WTC11 (cell line): ENCODE results near the gene PAFAH2. TPM values are rescaled to one million over a fixed set of nuclear protein-coding genes. Genes with fewer than 3 reads are reported as not detected.

Source experiments
- ATAC-seq: fragments of 200-7000 bp; cut with Tn5 transposase; 2 replicates; pipeline ENCODE4 v1.10.0; 2021; ENCODE audit warnings: mild to moderate bottlenecking, moderate library complexity
- CTCF ChIA-PET: fragments of 300-600 bp; sonication (Branson Sonifier 250); formaldehyde crosslinking; loops from one replicate; lab custom pipeline; 2021; ENCODE audit warnings: antibody characterized with exemption; lab: Charles Lee
- POLR2A ChIA-PET: fragments of 350-600 bp; sonication (Branson Sonifier 250); formaldehyde crosslinking; loops from one replicate; lab custom pipeline; 2021; ENCODE audit warnings: antibody characterized with exemption; lab: Charles Lee
- DNase-seq: peaks from one replicate; pipeline ENCODE4 v3.0.0; 2021; ENCODE audit warnings: low spot score
- H3K27ac Mint-ChIP-seq: 2 replicates; pipeline ENCODE4 v1.8.0; 2021; ENCODE audit warnings: mixed read lengths
- H3K27me3 Mint-ChIP-seq: 2 replicates; pipeline ENCODE4 v1.8.0; 2021; ENCODE audit warnings: low read depth, mild to moderate bottlenecking, moderate library complexity, mixed read lengths
- H3K36me3 Mint-ChIP-seq: 2 replicates; pipeline ENCODE4 v1.8.0; 2021; ENCODE audit warnings: mixed read lengths
- H3K4me1 Mint-ChIP-seq: 2 replicates; pipeline ENCODE4 v1.8.0; 2022; ENCODE audit warnings: mixed read lengths
- H3K4me3 Mint-ChIP-seq: 2 replicates; pipeline ENCODE4 v1.8.0; 2021; ENCODE audit warnings: mild to moderate bottlenecking, moderate library complexity, mixed read lengths
- H3K9me3 Mint-ChIP-seq: 2 replicates; pipeline ENCODE4 v1.8.0; 2021; ENCODE audit warnings: mixed read lengths
- ATF6 ChIP-seq: sonication (generic); formaldehyde crosslinking; IDR thresholded peaks from 2 replicates; pipeline ENCODE4 v1.8.1; 2023; ENCODE audit warnings: mild to moderate bottlenecking, missing genetic modification reagents
- HMGA2 ChIP-seq: fragments of 250-450 bp; sonication (Bioruptor Pico); IDR thresholded peaks from 2 replicates; pipeline ENCODE4 v1.4.0; 2021; ENCODE audit warnings: mild to moderate bottlenecking, moderate library complexity
- PRDM15 ChIP-seq: sonication (generic); formaldehyde crosslinking; IDR thresholded peaks from 2 replicates; pipeline ENCODE4 v1.8.0; 2022; ENCODE audit warnings: missing genetic modification reagents
- SMAD3 ChIP-seq: sonication (generic); formaldehyde crosslinking; IDR thresholded peaks from 2 replicates; pipeline ENCODE4 v1.8.0; 2022; ENCODE audit warnings: missing genetic modification reagents, mild to moderate bottlenecking, borderline replicate concordance
- TEAD1 ChIP-seq: sonication (generic); formaldehyde crosslinking; IDR thresholded peaks from 2 replicates; pipeline ENCODE4 v1.8.0; 2022; ENCODE audit warnings: mild to moderate bottlenecking, missing genetic modification reagents
- TEAD4 ChIP-seq: sonication (generic); formaldehyde crosslinking; IDR thresholded peaks from 2 replicates; pipeline ENCODE4 v1.8.0; 2022; ENCODE audit warnings: mild to moderate bottlenecking, missing genetic modification reagents
- USF1 ChIP-seq: sonication (generic); formaldehyde crosslinking; IDR thresholded peaks from 2 replicates; pipeline ENCODE4 v1.8.0; 2022; ENCODE audit warnings: mild to moderate bottlenecking, missing genetic modification reagents
- ZNF121 ChIP-seq: sonication (generic); formaldehyde crosslinking; IDR thresholded peaks from 2 replicates; pipeline ENCODE4 v1.8.0; 2023; ENCODE audit warnings: missing genetic modification reagents
- ZNF263 ChIP-seq: sonication (generic); formaldehyde crosslinking; IDR thresholded peaks from 2 replicates; pipeline ENCODE4 v1.8.1; 2022; ENCODE audit warnings: low read depth, mild to moderate bottlenecking, moderate library complexity, missing genetic modification reagents
- ZNF281 ChIP-seq: sonication (generic); formaldehyde crosslinking; IDR thresholded peaks from 2 replicates; pipeline ENCODE4 v1.8.0; 2023; ENCODE audit warnings: mild to moderate bottlenecking, missing genetic modification reagents
- ZNF671 ChIP-seq: fragments of 250-450 bp; sonication (Bioruptor Pico); IDR thresholded peaks from 2 replicates; pipeline ENCODE4 v1.8.0; 2021; ENCODE audit warnings: mild to moderate bottlenecking
- total RNA-seq: library from RNA; stranded (reverse); gene quantifications from 3 replicates; pipeline ENCODE4 v1.2.3, GENCODE V29; 2021
- TF ChIP-seq, protein P1 (sequence below): sonication (generic); formaldehyde crosslinking; conservative IDR thresholded peaks from 2 replicates; pipeline ENCODE4 v1.8.1; 2023; ENCODE audit warnings: mild to moderate bottlenecking, low read depth, missing genetic modification reagents, moderate library complexity
- TF ChIP-seq, protein P2 (sequence below): sonication (generic); formaldehyde crosslinking; IDR thresholded peaks from 2 replicates; pipeline ENCODE4 v1.8.0; 2023; ENCODE audit warnings: missing genetic modification reagents

Gene PAFAH2
- total RNA-seq, 1 experiment from 2014 or later = 11.5 TPM

DNA sequence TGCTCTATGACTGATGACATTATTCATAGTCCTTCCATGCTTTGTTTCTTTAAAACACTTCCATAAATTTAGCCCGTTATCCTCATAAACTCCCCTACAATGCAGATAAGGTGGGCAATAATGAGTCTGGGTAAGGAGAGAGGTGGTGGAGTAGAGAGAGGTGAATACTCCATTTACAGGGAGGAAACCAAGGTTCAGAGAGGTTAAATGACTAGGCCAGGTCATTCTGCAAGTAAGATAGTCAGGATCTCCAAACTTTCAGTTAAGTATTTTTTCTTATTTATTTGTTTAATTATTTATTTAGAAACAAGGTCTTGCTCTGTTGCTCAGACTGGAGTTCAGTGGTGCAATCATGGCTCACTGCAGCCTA lies 26.1 kb downstream of the PAFAH2 start (continued):
- no peak for TF ChIP-seq ATF6 (CRISPR knock-in tag)
- TF ChIP-seq, all 79 proteins: peak for 0

- H3K4me3 Mint-ChIP-seq = no peak overlapping the region
- H3K27ac Mint-ChIP-seq = no peak overlapping the region
- ChIA-PET CTCF (interaction anchor here (0.5 to 1.8 kb wide), 9 partner anchors 14 to 298 kb away, joined by 3 to 12 read pairs (median 3); partner anchors contain the start of genes CEP85 and PAFAH2), POLR2A (interaction anchor here (0.7 kb wide), 1 partner anchor 28 kb away, joined by 3 read pairs; no protein-coding TSS in a partner anchor)
- H3K36me3 Mint-ChIP-seq = peaks cover 37% of the 10 kb centered on the region
- H3K4me1 Mint-ChIP-seq = peaks cover 8% of the 10 kb centered on the region
- TF ChIP-seq, protein P1, sequence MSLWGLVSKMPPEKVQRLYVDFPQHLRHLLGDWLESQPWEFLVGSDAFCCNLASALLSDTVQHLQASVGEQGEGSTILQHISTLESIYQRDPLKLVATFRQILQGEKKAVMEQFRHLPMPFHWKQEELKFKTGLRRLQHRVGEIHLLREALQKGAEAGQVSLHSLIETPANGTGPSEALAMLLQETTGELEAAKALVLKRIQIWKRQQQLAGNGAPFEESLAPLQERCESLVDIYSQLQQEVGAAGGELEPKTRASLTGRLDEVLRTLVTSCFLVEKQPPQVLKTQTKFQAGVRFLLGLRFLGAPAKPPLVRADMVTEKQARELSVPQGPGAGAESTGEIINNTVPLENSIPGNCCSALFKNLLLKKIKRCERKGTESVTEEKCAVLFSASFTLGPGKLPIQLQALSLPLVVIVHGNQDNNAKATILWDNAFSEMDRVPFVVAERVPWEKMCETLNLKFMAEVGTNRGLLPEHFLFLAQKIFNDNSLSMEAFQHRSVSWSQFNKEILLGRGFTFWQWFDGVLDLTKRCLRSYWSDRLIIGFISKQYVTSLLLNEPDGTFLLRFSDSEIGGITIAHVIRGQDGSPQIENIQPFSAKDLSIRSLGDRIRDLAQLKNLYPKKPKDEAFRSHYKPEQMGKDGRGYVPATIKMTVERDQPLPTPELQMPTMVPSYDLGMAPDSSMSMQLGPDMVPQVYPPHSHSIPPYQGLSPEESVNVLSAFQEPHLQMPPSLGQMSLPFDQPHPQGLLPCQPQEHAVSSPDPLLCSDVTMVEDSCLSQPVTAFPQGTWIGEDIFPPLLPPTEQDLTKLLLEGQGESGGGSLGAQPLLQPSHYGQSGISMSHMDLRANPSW (CRISPR knock-in tag) = no peak
- TF ChIP-seq, protein P2, sequence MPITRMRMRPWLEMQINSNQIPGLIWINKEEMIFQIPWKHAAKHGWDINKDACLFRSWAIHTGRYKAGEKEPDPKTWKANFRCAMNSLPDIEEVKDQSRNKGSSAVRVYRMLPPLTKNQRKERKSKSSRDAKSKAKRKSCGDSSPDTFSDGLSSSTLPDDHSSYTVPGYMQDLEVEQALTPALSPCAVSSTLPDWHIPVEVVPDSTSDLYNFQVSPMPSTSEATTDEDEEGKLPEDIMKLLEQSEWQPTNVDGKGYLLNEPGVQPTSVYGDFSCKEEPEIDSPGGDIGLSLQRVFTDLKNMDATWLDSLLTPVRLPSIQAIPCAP (CRISPR knock-in tag) = no peak
- TF ChIP-seq TEAD4 = no peak
- TF ChIP-seq USF1 (CRISPR knock-in tag) = no peak
- no peak for TF ChIP-seq ZNF263 (CRISPR knock-in tag)
- TF ChIP-seq SMAD3 (CRISPR knock-in tag) = no peak
- TF ChIP-seq ZNF671 (CRISPR knock-in tag) = no peak
- no peak for TF ChIP-seq HMGA2 (CRISPR knock-in tag)
- TF ChIP-seq TEAD1 = no peak
- TF ChIP-seq ZNF281 (CRISPR knock-in tag) = no peak
- TF ChIP-seq PRDM15 (CRISPR knock-in tag) = no peak
- no peak for TF ChIP-seq ZNF121
- H3K9me3 Mint-ChIP-seq = no peaks in the 10 kb centered on the region
- DNase-seq (no peak), ATAC-seq (peak; percentile 34; the same call in 1 of the 2 replicates)
- H3K27me3 Mint-ChIP-seq = no peaks in the 10 kb centered on the region
Observed at GRCh38 chr1:25971066-25971810, 26.6 kb downstream of the PAFAH2 start.
